Calu3 (cell line): ENCODE data around the gene KIF26A. TPM values are rescaled to one million over a fixed set of nuclear protein-coding genes. Genes with fewer than 3 reads are reported as not detected.
A peak's percentile ranks its signal among the peaks of the same experiment; 100 is the strongest.

Experiments
- BruUV-seq: library from RNA; stranded (reverse); fragments of 400-500 nt; replicated peaks from 2 replicates; lab custom pipeline; 2021; lab: Mats Ljungman, UMichigan
- CTCF ChIA-PET: fragments of 300-600 bp; sonication (Branson Sonifier 250); formaldehyde crosslinking; loops from one replicate; lab custom pipeline; 2022; ENCODE audit warnings: antibody characterized with exemption; lab: Charles Lee
- DNase-seq: peaks from one replicate; pipeline ENCODE4 v3.0.0; 2022
- H3K27ac Mint-ChIP-seq: one replicate; pipeline ENCODE4 v1.8.0; 2022; ENCODE audit warnings: mixed read lengths; ENCODE audit not compliant: unreplicated experiment
- H3K27me3 Mint-ChIP-seq: one replicate; pipeline ENCODE4 v1.8.0; 2022; ENCODE audit warnings: mixed read lengths; ENCODE audit not compliant: unreplicated experiment
- H3K36me3 Mint-ChIP-seq: one replicate; pipeline ENCODE4 v1.8.0; 2022; ENCODE audit warnings: mild to moderate bottlenecking, moderate library complexity, mixed read lengths; ENCODE audit not compliant: insufficient read depth, unreplicated experiment
- H3K4me1 Mint-ChIP-seq: one replicate; pipeline ENCODE4 v1.8.0; 2022; ENCODE audit warnings: mild to moderate bottlenecking, low read depth, mixed read lengths; ENCODE audit not compliant: unreplicated experiment
- H3K4me3 Mint-ChIP-seq: one replicate; pipeline ENCODE4 v1.8.0; 2022; ENCODE audit warnings: mild to moderate bottlenecking, low read depth, moderate library complexity, mixed read lengths; ENCODE audit not compliant: unreplicated experiment
- H3K9me3 Mint-ChIP-seq: one replicate; pipeline ENCODE4 v1.8.0; 2022; ENCODE audit warnings: low read depth, mixed read lengths; ENCODE audit not compliant: unreplicated experiment
- CTCF ChIP-seq: fragments of 200-600 bp; IDR thresholded peaks from one replicate; pipeline ENCODE4 v1.8.0; 2022; ENCODE audit warnings: antibody characterized with exemption; ENCODE audit not compliant: unreplicated experiment
- intact Hi-C: fragments of 100-400 bp; cut with micrococcal nuclease; formaldehyde crosslinking; loops from one replicate; pipeline ENCODE4 v1.10.0; 2022; ENCODE audit not compliant: unreplicated experiment
- total RNA-seq: library from RNA; stranded (reverse); gene quantifications from 2 replicates; pipeline ENCODE4 v1.2.3, GENCODE V29; 2022

The KIF26A gene
- total RNA-seq, 1 experiment from 2014 or later: 0.07 TPM

- Mint-ChIP-seq H3K9me3 (no peaks in the 10 kb centered on the region), H3K36me3 (no peaks in the 10 kb centered on the region), H3K4me1 (peaks cover 8% of the 10 kb centered on the region), H3K4me3 (no peak overlapping the region), H3K27me3 (peaks cover 2% of the 10 kb centered on the region), H3K27ac (no peak overlapping the region)
- BruUV-seq: no TSS peak
- no peak for DNase-seq
- CTCF ChIA-PET: interaction anchor here (0.5 kb wide), 1 partner anchor 9 kb away, joined by 15 read pairs; no protein-coding TSS in a partner anchor
- no peak for TF ChIP-seq CTCF
- intact Hi-C loops: no loop called here
Observed at GRCh38 chr14:104103061-104103445, 35.3 kb upstream of the KIF26A start.

- TF ChIP-seq CTCF: no peak
- Mint-ChIP-seq H3K4me3 (no peak overlapping the region), H3K27ac (no peak overlapping the region), H3K4me1 (peaks cover 8% of the 10 kb centered on the region), H3K9me3 (no peaks in the 10 kb centered on the region), H3K27me3 (no peaks in the 10 kb centered on the region), H3K36me3 (no peaks in the 10 kb centered on the region)
- CTCF ChIA-PET: interaction anchor here (0.5 to 1.2 kb wide), 3 partner anchors 8 to 1007 kb away, joined by 3 to 15 read pairs (median 3); no protein-coding TSS in a partner anchor
- DNase-seq: no peak
- no TSS peak for BruUV-seq
- intact Hi-C loops: no loop called here
Observed at GRCh38 chr14:104103446-104104075, 34.8 kb upstream of the KIF26A start.

- Mint-ChIP-seq H3K27ac (no peak overlapping the region), H3K4me3 (no peak overlapping the region), H3K36me3 (no peaks in the 10 kb centered on the region), H3K27me3 (no peaks in the 10 kb centered on the region), H3K4me1 (peaks cover 8% of the 10 kb centered on the region), H3K9me3 (no peaks in the 10 kb centered on the region)
- intact Hi-C loops: no loop called here
- CTCF ChIA-PET: interaction anchor here (0.6 to 1.2 kb wide), 2 partner anchors 9 to 1008 kb away, joined by 3 read pairs; no protein-coding TSS in a partner anchor
- BruUV-seq: no TSS peak
- DNase-seq: no peak
- TF ChIP-seq CTCF: no peak
Observed at GRCh38 chr14:104104076-104104901, 34.1 kb upstream of the KIF26A start.

- H3K9me3 Mint-ChIP-seq: no peaks in the 10 kb centered on the region
- DNase-seq: peak; percentile 6
- no peak for TF ChIP-seq CTCF
- H3K27me3 Mint-ChIP-seq: no peaks in the 10 kb centered on the region
- CTCF ChIA-PET: no interaction called here
- H3K4me1 Mint-ChIP-seq: peaks cover 6% of the 10 kb centered on the region
- intact Hi-C loops: no loop called here
- H3K27ac Mint-ChIP-seq: no peak overlapping the region
- BruUV-seq: no TSS peak
- H3K36me3 Mint-ChIP-seq: no peaks in the 10 kb centered on the region
- H3K4me3 Mint-ChIP-seq: no peak overlapping the region
Observed at GRCh38 chr14:104105071-104105821, 33.1 kb upstream of the KIF26A start.
